Ovary (tissue), 3 donors: ENCODE data around the gene GRB2.

Experiments used
- CTCF ChIP-seq, 3 donors: fragments of 450-650 bp in 2 of 3; fragments of 200-600 bp in 1 of 3; IDR thresholded peaks; one replicate each; pipeline versions ENCODE4 v1.5.1 to v1.8.0; 2016 to 2022; ENCODE audit warnings: antibody characterized with exemption in 3 of 3, mild to moderate bottlenecking in 1 of 3
- EP300 ChIP-seq: sonication (generic); formaldehyde crosslinking; IDR thresholded peaks from one replicate; pipeline ENCODE4 v1.6.1; 2017; ENCODE audit warnings: antibody characterized with exemption
- donor health status: DM: no; HTN: no; CAD: no.

DNA sequence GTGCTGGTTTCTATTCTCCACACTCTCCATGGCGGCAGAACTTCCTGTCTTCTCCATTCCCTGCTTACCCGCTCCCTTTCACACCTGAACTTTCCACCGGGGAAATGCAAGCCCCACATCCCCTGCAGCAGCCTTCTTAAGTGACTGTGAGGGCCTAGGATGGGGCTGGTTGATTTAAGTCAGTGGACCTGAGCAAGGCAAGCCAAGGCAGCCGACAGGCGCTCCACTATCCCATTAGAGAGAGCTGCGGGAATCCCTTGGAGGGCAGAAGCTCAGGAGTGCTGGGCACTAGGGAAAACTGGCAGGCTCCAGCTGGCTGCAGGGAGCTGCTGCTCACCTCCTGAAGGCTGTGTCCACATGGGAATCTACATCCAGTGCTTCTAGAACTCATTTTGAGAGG, 80.1 kb downstream of the GRB2 start:
- TF ChIP-seq EP300 = no peak
- TF ChIP-seq CTCF (IDR thresholded peaks at IDR 0.05) = no peak
